GM20431 (cell line): ENCODE measurements around the gene ACD.
"Not testable (repeated sequence)": the region's sequence is repeated elsewhere in the genome, so short reads cannot be mapped to it uniquely, and the experiment has no call there.

Experiments used
- in situ Hi-C: fragments of 300-500 bp; cut with MseI, MboI; formaldehyde crosslinking; loops from one replicate; pipeline ENCODE4 v1.15.0; 2020; ENCODE audit warnings: low sequenced_read_pairs; ENCODE audit not compliant: unreplicated experiment

ACD gene

DNA sequence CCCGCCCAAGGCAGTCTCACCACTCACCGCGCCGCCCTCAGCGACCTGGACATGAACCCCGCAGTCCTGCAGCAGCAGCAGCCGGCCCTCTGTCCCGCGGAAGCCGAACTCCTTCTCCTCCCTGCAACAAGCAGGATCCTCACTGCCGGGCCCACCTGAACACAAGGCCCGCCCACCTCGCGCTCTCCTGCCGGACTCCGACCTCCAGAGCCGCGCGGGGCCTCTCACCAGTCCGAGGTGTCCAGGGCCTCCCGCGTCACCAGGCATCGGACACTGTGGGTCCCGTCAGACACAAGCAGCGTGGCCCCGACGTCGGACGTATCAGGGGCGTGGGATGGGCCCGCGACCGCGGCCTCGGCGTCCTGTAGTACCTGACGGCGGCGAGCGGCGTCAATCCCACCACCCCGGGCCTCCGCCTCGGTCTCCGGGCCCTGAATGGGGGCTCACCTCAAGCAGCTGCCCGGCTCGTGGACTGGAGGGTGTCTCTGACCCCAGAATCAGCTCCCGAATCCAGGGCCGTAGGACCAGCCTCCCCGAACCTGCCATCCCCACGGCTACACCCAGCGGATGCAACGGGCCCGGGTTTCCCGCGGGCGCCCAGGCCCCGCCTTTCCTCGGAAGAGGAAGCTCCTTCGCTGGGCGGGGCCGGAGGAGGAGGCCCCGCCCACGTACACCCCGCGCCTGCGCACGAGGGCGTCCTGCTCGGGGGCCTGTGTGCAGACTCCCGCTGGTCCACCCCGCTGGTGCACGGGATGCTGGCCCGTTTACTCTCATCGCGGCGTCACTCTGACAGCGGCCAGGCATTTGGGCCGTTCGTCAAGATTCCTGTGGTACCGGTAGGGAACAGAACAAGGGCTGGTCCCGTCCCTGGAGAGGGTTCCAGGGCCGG lies at the start of gene ACD:
ACD (minus strand) TSS at position 586 of the 889 bp plus-strand sequence; CDS start at position 546, 40 bp downstream.
- in situ Hi-C loops = loop anchor here (10.0 kb wide), 1 partner anchor 115 kb away; no protein-coding TSS in a partner anchor

DNA sequence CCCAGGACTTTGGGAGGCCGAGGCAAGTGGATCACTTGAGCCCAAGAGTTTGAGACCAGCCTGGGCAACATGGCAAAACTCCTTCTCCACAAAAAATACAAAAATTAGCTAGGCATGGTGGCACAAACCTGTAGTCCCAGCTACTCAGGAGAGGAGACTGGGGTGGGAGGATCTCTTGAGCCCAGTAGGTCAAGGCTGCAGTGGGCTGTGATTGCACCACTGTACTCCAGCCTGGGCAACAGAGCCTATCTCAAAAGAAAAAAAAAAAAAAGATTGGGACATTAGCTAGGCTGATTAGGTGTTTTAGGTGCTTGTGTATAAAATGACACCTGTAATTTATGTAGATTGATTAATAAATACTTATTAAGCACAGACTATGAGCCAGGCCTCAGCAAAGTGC lies 49.0 kb upstream of the ACD start:
- in situ Hi-C loops = no loop called here

DNA sequence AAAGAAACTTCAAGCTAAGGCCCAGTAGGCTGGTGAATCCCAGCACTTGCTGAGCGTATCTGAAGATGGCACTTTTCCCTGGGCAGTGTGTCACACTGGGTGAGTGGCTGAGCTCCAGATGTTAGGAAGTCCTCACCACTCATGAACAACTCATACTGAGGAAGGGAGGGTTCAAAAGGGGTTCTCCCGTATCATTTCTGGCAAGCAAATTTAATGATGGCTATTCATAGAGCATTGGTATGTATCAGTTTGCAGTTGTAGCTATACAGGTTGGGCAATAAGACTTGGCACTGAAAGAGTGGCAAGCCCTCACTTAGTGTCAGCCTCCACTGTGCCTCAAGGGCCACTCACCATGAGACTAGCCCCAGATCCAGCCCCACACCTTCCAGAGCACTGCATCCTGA lies 48.3 kb upstream of the ACD start:
- in situ Hi-C loops = no loop called here

DNA sequence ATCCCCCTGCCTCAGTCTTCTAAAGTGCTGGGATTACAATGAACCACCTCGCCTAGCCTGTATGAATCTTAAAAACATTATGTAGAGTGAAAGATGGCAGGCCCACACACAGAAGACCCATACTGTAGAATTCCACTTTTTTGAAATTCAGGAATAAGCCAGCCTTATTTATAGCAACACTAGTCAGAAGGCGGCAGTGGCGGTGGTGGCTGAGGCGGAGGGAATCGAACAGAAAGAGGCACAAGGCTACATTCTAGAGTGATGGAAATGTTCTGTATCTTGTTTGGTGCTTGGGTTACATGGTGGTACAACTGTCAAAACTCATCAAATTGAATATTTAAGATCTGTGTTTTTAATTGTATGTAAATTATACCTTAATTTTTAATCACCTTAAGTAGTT lies 47.7 kb upstream of the ACD start:
- in situ Hi-C loops = no loop called here

DNA sequence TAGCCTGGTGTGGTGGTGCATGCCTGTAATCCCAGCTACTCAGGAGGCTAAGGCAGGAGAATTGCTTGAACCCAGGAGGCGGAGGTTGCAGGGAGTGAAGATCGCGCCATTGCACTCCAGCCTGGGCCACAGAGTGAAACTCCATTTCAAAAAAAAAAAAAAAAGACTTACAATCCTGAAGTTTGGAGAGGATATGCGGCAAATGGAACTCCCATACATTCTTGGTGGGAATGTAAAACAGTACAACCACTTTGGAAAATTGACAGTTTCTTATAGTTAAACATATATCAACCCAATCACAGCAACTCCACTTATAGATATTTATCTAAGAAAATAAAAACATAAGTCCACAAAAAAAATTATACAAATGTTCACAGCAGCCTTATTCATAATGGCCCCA lies 47.1 kb upstream of the ACD start:
- in situ Hi-C loops = no loop called here

DNA sequence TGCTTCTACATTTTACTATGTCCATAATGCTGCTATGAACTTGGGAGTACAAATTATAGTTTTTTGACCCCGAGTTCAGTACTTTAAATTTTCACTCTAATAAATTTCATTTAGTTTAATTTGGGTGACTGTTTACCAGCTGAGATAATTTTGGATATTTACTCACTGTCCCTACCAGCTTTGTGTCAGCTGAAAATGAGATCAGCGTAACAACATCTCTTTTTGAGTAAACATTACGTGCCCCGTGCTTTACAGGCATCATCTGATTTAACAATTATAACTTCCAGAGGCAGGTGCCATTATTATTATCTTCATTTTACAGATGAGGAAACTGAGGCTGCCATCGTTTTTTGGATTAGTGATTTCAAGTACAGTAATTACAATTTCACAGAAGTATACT lies 44.0 kb upstream of the ACD start:
- in situ Hi-C loops = no loop called here

DNA sequence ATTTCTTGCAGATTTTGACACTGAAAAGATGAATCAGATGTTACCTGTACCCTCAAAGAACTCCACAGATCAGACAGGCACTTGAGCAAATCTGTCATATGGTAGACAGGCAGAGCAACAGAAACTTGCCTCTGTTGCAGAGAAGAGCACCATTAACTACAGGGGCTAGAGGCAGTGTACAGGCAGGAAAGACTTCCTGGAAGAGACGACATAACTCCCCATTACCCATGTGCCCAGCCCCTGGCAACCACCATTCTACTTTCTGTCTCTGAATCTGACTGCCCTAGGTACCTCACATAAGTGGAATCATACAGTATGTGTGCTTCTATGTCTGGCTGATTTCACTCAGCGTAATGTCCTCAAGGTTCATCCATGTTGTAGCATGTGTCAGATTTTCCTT lies 43.6 kb upstream of the ACD start:
- in situ Hi-C loops = no loop called here

DNA sequence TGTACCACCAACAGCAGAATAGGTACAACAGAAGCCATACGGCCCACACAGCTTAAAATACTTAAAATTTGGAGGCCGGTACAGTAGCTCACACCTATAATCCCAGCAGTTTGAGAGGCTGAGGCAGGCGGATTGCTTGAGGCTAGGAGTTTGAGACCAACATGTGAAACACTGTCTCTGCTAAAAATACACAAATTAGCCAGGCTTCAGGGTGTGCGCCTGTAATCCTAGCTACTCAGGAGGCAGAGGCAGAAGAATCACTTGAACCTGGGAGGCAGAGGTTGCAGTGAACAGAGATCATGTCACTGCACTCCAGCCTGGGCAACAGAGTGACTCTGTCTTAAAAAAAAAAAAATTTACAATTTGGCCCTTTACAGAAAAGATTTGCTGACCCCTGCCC lies 42.1 kb upstream of the ACD start:
- in situ Hi-C loops = no loop called here

DNA sequence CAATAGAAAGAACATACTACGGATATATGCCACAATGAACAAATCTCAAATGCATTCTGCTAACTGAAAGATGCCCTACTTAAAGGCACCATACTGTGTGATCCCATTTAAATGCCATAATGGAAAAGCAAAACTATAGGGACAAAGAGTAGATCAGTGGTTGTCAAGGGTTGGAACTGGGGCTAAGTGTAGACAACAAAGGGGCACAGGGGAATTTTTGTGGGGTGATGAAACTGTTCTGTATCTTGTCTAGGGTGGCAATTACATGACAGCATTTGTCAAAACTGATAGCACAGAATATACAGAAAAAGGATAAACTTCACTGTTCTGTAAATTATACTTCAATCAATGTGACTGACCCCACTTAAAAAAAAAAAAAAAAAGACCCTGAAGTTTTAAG lies 41.4 kb upstream of the ACD start:
- in situ Hi-C loops = no loop called here

DNA sequence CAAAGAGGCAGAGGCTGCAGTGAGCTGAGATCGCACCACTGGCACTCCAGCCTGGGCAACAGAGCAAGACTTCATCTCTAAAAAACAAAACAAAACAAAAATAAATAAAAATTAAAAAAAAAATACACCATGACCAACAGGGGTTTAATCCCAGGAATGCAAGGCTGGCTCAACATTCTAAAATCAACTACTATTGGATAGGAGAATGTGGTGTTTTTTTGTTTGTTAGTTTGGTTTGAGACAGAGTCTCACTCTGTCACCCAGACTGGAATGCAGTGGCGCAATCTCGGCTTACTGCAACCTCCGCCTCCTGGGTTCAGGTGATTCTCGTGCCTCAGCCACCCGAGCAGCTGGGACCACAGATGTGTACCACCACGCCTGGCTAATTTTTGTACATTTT lies 39.2 kb upstream of the ACD start:
- in situ Hi-C loops = no loop called here

DNA sequence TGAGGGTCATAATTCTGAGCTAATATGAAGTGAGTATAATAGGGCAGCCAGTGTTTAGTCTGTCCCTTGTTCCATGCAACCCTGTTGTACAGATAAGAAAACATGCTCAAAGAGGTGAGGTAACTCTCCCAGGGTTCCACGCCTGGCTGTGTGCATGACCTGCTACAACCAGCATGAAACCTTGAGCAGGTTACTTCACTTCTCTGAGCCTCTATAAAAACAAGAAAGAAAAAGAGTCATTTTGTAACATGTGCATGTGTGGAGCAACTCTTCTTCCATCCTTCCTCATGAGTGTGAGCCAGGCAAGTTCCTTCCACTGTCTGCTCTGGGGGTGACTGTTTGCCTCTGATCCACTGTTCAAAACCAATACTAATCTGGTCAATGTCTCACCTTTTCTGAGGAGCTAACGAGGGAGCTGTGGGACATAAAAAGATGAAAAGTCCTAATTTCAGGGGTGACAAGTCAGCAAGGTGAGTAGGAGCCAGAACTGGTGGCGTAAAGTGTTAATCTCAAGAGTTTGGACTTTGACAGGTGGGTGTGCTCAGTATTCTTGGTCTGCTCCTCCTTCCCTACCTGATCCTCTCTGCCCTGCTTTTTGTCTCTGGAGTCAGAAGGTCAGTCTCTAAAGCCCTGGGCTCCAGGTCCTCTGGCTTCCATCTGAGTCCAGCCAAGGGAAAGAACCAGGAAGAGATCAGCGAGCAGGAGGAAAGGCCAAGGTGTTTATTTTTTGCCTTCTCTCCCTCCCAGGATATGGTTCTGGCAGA lies 37.5 kb upstream of the ACD start:
- in situ Hi-C loops = no loop called here

DNA sequence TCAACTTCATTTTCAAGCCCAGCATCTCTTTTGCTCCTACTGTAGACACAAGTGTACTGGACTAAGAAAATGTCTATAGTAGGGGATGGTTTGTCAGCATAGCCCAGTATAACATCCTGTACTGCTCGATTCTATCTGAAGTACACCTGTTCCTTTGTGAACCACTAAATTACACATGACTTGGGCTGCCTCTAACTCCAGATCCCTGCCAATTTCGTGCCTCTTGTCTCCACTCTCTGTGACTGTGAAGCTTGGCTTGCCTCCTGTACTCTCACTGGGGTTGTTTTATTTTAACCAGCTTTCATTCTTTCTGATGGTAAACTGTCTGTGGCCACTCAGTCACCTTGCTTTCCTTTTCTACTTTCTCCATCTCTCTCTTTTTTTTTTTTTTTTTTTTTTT lies 34.6 kb upstream of the ACD start:
- in situ Hi-C loops = no loop called here

DNA sequence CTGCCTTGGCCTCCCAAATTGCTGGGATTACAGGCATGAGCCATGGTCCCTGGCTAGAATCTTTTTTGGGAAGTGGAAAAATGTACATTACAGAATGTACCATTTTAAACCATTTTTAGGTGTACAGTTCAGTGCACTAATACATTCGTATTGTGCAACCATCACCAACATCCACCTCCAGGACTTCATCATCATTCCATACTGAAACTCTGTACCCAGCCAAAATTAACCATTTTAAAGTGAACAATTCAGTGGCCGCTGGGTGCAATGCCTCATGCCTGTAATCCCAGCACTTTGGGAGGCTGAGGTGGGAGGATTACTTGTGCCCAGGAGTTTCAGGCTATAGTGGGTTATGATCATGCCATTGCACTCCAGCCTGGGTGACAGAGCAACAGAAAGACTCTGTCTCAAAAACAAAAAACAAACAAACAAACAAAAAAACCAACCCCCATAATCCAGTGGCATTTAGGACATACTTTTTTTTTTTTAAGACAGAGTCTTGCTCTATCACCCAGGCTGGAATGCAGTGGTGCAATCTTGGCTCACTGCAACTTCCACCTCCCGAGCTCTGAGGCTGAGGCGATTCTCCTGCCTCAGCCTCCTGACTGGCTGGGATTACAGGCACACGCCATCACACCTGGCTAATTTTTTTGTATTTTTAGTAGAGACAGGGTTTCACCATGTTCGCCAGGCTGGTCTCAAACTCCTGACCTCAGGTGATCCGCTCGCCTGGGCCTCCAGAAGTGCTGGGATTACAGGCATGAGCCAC lies 33.6 kb upstream of the ACD start:
- in situ Hi-C loops = not testable (repeated sequence)

DNA sequence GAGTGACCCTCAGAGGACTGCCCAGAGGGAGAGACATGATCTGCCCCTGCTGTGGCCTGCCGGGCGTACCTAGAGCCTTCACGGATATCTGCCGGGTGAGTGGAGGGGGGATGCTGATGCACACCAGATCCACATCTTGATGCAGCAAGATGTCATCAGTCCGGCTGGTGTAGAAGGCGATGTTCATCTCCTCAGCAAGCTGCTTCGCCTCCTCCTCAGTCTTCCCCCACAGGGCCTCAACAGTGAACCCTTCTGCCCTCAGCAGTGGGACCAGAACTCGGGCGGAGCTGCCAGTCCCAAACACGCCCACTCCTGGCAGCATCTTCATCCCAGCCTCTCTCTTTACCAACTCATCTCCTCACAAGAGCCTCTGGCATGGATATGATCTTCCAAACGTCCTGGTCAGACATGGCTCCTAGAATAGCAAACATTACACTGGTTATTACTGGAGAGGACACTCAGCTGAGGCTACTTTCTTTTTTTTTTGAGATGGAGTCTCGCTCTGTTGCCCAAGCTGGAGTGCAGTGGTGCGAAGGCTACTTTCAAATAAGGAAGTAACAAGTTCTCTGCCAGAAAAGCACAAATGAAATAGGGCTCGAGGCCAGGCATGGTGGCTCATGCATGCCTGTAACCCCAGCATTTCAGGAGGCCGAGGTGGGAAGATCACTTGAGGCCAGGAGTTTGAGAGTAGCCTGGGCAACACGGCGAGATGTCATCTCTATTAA lies 25.5 kb upstream of the ACD start:
- in situ Hi-C loops = no loop called here

DNA sequence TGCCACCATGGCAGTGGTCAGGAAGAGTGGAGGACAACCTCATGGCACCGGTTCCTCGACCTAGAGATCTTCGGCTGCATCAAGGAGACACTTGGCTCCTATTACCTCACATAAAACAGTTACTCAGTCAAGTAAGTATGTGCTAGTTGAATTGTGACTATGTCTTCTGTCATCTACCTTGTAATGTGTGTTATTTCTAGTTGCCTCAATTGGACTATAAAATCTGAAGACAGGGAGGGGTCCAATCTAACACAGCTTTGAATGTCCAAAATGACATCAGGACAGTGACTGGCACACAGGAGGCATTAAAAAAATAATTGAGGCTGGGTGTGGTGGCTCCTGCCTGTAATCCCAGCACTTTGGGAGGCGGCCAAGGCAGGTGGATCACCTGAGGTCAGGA lies 23.7 kb upstream of the ACD start:
- in situ Hi-C loops = no loop called here

DNA sequence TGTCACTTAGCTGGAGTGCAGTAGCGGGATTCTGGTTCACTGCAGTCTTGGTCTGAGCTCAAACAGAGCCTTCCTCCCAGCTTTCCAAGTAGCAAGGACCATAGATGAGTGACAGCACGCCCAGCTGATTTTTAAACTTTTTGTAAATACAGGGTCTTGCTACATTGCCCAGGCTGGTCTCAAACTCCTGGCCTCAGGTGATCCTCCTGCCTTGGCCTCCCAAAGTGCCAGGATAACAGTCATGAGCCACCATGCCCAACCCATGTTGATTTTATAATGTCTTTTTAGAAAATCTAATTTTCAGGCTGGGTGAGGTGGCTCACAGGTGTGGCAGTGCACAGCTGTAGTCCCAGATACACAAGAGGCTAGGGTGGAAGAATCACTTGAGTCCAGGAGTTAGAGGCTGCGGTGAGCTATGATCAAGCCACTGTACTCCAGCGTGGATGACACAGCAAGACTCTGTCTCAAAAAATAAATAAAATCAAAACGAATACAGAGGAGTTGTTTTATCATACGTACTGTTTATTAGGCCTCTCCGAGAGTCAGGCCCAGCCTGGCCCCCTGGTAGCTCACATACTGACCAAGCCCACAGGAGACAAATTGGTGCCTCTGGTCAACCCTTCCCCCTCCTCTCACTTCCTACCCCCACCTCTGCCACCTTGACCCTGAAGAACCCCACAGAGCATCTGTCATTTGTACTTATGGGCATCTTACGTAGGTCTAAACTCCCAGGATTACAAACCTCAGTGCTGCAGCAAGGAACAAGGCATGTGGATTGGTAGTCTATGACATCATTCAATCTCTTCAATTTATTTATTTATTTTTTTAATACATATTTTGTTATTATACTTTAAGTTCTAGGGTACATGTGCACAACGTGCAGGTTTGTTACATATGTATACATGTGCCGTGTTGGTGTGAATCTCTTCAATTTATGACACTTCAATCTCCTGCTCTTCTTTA lies 20.2 kb upstream of the ACD start:
- in situ Hi-C loops = no loop called here

DNA sequence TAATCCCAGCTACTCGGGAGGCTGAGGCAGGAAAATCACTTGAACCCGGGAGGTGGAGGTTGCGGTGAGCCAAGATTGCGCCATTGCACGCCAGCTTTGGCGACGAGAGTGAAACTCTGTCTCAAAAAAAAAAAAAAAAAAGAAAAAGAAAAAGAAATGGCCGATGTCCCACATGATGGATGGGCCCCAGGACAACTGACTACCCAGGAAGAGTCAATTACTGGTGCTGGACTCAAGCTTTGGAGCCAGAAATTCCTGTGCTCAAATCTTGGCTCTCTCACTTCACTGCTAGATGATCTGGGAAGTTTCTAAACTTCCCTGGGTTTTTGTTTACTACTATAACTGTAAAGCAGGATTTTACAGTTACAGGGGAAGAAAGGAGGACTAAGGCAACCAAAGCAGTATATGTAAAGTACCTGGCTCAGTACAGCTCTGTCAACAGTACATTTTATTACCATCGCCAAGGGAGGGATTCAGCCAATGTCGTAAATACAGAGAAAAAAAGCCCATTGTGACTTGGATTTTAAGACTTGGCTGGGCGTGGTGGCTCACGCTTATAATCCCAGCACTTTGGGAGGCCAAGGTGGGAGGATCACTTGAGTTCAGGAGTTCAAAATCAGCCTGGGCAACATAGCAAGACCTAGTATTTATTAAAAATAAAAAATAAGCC lies 18.4 kb upstream of the ACD start:
- in situ Hi-C loops = no loop called here

DNA sequence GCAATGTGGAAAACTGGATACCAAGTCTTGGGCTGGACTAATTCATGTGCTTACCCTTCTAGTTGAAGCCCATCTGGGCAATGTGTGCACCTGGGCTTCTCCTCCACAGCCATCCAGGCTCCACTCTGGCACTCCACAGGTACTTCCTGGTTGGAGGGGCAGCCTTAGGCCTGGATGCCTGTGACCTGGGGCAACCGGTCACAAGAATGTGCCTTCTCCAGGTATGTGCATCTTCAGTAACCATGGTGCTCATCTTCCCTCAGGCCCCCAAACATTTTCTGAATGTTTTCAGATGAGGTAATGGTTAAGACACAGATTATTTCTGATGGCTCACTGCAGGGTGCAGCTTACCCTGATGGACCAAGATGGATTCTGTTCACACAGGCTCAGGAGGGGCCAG lies 17.7 kb upstream of the ACD start:
- in situ Hi-C loops = no loop called here
